PFSK-1 (cell line): ENCODE results near the gene PRKCQ.

Experiments
- FOXP2 ChIP-seq: optimal IDR thresholded peaks from 2 replicates; pipeline ENCODE3; 2011; ENCODE audit warnings: borderline replicate concordance, control low read depth, inconsistent platforms; ENCODE audit not compliant: insufficient read depth; ENCODE audit errors: extremely low read length, extremely low read depth
- POLR2AphosphoS5 ChIP-seq: IDR thresholded peaks from 2 replicates; pipeline ENCODE4 v1.6.1; 2012; ENCODE audit warnings: low read depth, mild to moderate bottlenecking, control low read depth, low read length, moderate library complexity
- SIN3A ChIP-seq: IDR thresholded peaks from 2 replicates; pipeline ENCODE4 v1.6.1; 2012; ENCODE audit warnings: mild to moderate bottlenecking, low read length, moderate library complexity, borderline replicate concordance; ENCODE audit not compliant: insufficient read depth
- TAF1 ChIP-seq: IDR thresholded peaks from 2 replicates; pipeline ENCODE4 v1.6.1; 2012; ENCODE audit warnings: low read length, control low read depth, borderline replicate concordance; ENCODE audit not compliant: insufficient read depth
- TF ChIP-seq, protein P1 (sequence below), 2 experiments: IDR thresholded peaks; 2 replicates each; pipeline versions ENCODE4 v1.6.1 to v1.8.0; 2011 to 2012; ENCODE audit warnings: low read depth in 2 of 2, low read length in 2 of 2, control low read depth in 1 of 2, inconsistent platforms in 1 of 2, mild to moderate bottlenecking in 1 of 2, moderate library complexity in 1 of 2; ENCODE audit not compliant: insufficient read depth in 1 of 2

Gene PRKCQ

DNA sequence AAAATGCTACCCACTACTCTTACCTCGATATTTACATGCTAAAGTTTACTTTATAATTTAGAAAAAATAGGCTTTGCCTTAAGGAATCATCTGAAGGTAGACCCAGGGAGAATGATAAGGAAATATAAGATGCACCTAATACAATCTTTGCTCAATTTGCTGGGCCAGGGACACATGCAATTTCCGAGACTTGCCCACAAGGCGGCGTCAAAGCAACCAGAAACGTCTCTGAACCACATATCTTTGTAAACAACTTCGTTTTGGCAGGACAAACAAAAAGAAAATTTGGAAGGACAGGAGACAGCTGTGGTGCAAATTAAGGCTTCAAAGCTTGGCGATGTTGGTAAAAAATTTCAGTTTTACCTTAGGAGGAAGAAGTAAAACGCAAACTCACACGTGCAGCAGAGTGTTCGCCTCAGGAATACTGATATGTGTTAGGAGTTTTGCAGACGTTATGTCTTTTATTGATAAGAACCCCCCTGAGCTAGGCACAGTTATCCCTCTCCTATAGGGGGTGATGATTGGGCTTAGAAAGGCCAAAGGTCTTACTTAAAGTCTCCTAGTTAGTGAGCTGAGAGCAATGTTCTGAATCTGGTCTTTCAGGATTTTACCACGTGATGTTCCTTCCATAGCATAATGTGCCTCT lies 134.3 kb downstream of the PRKCQ start:
- TF ChIP-seq POLR2AphosphoS5 (no peak), TAF1 (no peak), SIN3A (no peak), FOXP2 (no peak)
- TF ChIP-seq, protein P1, sequence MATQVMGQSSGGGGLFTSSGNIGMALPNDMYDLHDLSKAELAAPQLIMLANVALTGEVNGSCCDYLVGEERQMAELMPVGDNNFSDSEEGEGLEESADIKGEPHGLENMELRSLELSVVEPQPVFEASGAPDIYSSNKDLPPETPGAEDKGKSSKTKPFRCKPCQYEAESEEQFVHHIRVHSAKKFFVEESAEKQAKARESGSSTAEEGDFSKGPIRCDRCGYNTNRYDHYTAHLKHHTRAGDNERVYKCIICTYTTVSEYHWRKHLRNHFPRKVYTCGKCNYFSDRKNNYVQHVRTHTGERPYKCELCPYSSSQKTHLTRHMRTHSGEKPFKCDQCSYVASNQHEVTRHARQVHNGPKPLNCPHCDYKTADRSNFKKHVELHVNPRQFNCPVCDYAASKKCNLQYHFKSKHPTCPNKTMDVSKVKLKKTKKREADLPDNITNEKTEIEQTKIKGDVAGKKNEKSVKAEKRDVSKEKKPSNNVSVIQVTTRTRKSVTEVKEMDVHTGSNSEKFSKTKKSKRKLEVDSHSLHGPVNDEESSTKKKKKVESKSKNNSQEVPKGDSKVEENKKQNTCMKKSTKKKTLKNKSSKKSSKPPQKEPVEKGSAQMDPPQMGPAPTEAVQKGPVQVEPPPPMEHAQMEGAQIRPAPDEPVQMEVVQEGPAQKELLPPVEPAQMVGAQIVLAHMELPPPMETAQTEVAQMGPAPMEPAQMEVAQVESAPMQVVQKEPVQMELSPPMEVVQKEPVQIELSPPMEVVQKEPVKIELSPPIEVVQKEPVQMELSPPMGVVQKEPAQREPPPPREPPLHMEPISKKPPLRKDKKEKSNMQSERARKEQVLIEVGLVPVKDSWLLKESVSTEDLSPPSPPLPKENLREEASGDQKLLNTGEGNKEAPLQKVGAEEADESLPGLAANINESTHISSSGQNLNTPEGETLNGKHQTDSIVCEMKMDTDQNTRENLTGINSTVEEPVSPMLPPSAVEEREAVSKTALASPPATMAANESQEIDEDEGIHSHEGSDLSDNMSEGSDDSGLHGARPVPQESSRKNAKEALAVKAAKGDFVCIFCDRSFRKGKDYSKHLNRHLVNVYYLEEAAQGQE (IDR thresholded peaks at IDR 0.05; ENCODE audit: insufficient read depth in 1 of 2, low read depth in 2 of 2, low read length in 2 of 2): no peak

DNA sequence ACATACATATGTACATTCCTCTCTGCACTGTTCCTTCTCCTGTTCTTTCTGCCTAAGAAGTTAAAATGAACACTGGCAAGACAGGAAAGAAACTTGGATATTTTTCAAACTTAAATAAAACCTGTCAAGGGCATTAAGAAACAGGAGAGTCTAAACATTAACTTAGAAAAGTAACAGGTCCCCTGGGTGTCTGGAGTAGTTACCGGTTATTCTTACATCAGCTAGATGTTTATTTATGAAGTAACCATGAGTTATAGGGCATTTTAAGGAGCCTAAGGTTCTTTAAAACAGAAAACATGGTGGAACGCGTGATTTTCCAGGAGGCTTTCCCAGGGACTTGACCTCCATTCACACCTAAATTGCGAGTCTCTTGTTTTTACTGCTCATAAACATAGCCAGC lies 148.2 kb downstream of the PRKCQ start:
- TF ChIP-seq POLR2AphosphoS5 (no peak), FOXP2 (no peak), TAF1 (no peak), SIN3A (no peak)
- TF ChIP-seq, protein P1 (IDR thresholded peaks at IDR 0.05; ENCODE audit: insufficient read depth in 1 of 2, low read depth in 2 of 2, low read length in 2 of 2): no peak

DNA sequence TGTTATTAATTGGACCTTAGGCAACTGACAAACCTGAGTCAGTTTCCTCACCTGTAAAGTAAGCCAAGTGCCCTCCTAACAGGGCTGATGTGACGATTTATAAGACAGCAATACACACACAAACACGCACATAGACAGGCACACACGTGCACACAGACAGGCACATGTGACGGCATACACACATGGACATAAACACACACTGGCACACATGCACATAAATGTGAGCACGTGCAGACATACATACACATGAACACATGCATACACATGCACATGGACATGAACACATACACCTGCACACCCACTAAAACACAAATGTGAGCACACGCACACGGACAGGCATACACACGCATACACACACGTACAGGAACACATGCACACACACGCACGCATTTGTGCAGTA lies 148.9 kb downstream of the PRKCQ start:
- TF ChIP-seq POLR2AphosphoS5: no peak
- TF ChIP-seq, protein P1 (IDR thresholded peaks at IDR 0.05; ENCODE audit: insufficient read depth in 1 of 2, low read depth in 2 of 2, low read length in 2 of 2): no peak
- no peak for TF ChIP-seq SIN3A
- TF ChIP-seq TAF1: no peak
- no peak for TF ChIP-seq FOXP2

DNA sequence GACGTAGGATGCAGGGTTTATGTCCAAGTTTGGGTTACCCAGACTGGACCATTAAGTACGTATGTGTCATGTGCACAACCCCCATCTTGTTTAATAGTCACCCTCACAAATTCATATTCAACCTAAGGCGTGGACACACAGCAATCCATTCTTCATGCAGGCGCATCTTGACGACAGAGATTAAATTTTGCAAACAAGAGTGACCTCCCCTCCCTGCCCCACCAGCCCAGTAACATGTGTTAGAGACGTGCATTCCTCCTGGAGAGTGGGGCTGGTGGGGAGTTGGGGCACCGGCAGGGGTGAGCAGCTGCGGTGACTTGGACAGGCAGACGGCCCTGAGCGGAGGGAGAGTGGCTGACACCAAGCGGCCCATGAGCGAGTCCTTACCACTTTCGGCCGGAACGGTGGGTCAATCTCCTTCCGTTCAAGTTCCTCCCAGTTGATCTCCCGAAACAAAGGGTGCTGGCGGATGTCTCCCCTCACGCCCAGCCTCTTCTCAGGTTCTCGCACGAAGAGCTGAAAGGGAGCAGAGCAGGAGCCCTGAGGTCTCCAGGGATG lies 149.6 kb downstream of the PRKCQ start:
- TF ChIP-seq FOXP2 (no peak), SIN3A (no peak), POLR2AphosphoS5 (no peak), TAF1 (no peak)
- TF ChIP-seq, protein P1 (IDR thresholded peaks at IDR 0.05; ENCODE audit: insufficient read depth in 1 of 2, low read depth in 2 of 2, low read length in 2 of 2): no peak
